ENCODE data around the gene DLGAP1. TPM values are rescaled to one million over a fixed set of nuclear protein-coding genes. Genes with fewer than 3 reads are reported as not detected.

DLGAP1 gene
- total RNA-seq, 4 donors from 2014 or later = 2.0 to 4.7 (median 2.1) TPM; not detected in 1

DNA sequence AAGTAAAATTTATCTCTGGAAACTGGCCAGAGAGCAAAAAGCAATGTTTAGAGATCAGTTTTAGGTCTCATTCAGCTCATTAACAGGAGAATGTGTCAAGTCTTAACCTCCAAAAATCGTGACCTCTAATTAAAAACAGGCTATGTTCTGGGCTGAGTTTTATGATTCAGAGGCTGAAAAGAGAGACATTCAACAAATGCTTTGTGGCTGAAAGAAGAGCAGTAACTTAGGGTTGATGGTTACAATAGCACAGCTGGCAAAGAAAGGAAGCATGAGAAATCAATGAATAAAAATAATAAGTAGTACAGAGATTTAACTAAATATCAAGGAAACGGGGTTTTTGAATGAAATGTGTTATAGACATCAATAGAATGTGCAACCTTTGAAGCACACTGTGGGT is 992.1 kb downstream of the DLGAP1 start:
- Histone ChIP-seq H3K4me1 (peaks cover 22% of the 10 kb centered on the region), H3K27ac (no peak overlapping the region), H3K36me3 (peaks cover 24% of the 10 kb centered on the region), H3K4me3 (no peak overlapping the region), H3K9me3 (no peaks in the 10 kb centered on the region), H3K27me3 (no peaks in the 10 kb centered on the region)
- TF ChIP-seq POLR2A (IDR thresholded peaks at IDR 0.05) (no peak), EP300 (IDR thresholded peaks at IDR 0.05) (no peak), POLR2AphosphoS5 (IDR thresholded peaks at IDR 0.05) (no peak), CTCF (IDR thresholded peaks at IDR 0.05) (no peak)
- no peak for DNase-seq (ENCODE audit: low spot score in 2 of 2)
- WGBS = 56% methylated on average over 2 of the region's 2 CpGs

DNA sequence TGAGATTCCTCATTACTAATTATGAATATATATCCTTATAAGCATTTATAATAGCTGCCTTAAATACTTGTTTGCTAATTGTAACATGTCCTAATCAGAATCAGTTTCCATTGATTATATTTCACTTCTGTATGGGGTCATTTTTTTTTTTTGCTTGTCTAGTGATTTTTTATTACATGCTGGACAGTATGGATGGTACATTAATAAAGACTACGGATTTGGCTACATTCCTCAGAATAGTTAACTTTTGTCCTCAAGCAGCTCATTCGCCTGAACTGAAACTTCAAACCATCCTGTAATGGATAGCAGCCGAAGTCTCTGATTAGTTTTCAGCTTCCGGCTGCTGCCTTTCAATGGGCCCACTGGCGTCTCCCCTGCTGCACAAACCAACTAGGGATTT is 993.4 kb downstream of the DLGAP1 start:
- H3K4me3 ChIP-seq = no peak overlapping the region
- H3K27me3 ChIP-seq = no peaks in the 10 kb centered on the region
- peaks cover 37% of the 10 kb centered on the region for H3K36me3 ChIP-seq
- 97% methylated on average over 5 of the region's 5 CpGs for WGBS
- H3K9me3 ChIP-seq = no peaks in the 10 kb centered on the region
- H3K27ac ChIP-seq = no peak overlapping the region
- TF ChIP-seq CTCF (IDR thresholded peaks at IDR 0.05) (no peak), EP300 (IDR thresholded peaks at IDR 0.05) (no peak), POLR2A (IDR thresholded peaks at IDR 0.05) (no peak), POLR2AphosphoS5 (IDR thresholded peaks at IDR 0.05) (no peak)
- DNase-seq (ENCODE audit: low spot score in 2 of 2) = no peak
- H3K4me1 ChIP-seq = peaks cover 28% of the 10 kb centered on the region

DNA sequence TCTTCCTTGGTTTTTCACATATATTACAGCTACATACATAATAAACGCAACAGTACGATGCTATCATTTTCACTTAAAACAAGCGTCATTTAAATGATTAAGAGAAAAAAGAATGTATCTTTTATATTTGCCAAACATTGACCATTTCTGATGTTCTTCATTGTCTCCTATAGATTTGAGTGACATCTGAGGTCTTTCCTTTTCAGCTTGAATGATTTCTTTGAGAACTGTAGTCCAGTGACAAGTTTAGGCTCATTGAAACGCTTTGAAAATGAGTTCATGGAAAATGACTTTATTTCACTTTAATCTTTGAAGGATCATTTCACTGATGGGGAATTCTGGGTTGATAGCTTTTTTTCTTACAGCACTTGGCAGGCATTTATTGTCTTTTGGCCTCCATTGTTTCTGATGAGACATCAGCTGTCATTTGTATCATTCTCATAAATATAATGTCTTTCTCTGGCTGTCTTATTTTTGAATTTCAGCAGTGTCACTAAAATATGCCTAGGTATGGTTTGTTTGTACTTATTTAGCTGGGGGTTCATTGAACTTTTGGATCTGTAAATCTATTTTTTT is 994.2 kb downstream of the DLGAP1 start:
- Histone ChIP-seq H3K36me3 (peaks cover 45% of the 10 kb centered on the region), H3K4me1 (peaks cover 31% of the 10 kb centered on the region), H3K9me3 (no peaks in the 10 kb centered on the region), H3K4me3 (no peak overlapping the region), H3K27ac (no peak overlapping the region), H3K27me3 (no peaks in the 10 kb centered on the region)
- DNase-seq (ENCODE audit: low spot score in 2 of 2) = no peak
- WGBS = 82% methylated on average over 4 of the region's 4 CpGs
- TF ChIP-seq EP300 (IDR thresholded peaks at IDR 0.05) (no peak), POLR2AphosphoS5 (IDR thresholded peaks at IDR 0.05) (no peak), POLR2A (IDR thresholded peaks at IDR 0.05) (no peak), CTCF (IDR thresholded peaks at IDR 0.05) (no peak)

DNA sequence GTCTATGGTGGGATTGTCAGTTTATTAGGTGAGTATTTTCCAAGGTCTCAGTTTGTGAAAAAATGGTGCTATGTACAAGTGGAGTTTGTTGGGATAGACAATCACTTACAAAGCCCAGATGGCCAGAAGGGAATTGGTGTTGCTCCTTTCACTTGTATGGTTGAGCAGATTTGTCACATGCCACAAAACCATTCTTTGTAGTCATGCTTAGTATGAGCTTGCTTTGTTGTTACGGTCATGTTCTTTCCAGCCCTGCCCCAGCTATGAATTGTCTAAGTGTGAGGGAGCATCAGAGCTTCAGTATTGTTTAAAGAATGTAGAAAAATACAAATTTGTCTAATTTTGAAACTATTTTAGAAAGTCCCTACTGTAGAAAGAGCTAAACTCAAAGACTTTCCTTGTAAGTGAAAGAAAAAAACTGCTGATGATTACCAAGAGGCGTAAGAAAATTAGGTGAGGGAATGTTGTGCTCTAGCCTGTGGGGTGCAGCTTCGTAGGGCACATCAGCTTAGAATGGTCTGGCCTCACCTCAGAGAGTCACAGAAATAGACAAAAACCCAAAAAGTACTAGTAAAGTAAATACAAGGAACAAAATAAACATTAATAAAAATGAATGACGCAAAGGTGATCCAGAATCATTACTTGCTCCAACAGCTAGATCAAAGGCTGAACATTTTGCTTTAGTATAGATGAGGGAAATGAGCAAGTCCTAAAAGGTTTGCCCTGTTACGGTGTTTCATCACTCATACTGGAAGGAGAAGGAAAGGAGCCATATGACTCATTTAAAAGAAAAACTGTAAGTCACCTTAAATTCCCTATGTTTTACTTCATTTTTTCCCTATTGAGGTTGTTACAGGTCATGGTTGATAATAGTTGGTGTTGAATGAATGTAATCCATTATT is 995.9 kb downstream of the DLGAP1 start:
- 72% methylated on average over 5 of the region's 5 CpGs for WGBS
- no peak for TF ChIP-seq EP300 (IDR thresholded peaks at IDR 0.05)
- TF ChIP-seq POLR2AphosphoS5 (IDR thresholded peaks at IDR 0.05) = no peak
- no peak for TF ChIP-seq POLR2A (IDR thresholded peaks at IDR 0.05)
- no peak for TF ChIP-seq CTCF (IDR thresholded peaks at IDR 0.05)

DNA sequence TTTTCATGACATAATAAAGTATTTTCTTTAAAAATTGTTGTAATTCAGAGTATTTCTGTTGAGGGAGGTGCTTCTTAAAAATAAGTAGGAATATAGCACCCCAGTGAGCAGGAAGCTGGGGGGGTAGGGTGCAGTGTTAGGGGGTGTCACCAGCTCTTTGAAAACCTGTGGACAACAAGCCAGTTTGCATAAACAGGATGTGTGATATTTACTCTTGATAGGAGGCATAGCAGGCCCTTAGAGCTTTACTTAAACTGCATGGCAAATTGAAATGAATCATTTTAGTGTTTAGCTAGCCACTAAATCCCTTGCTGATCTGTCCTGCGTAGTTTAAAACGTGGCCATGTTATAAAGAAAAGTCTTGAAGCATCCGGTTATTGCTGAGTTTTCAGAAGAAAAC is 996.7 kb downstream of the DLGAP1 start:
- no peaks in the 10 kb centered on the region for H3K9me3 ChIP-seq
- peaks cover 46% of the 10 kb centered on the region for H3K36me3 ChIP-seq
- TF ChIP-seq CTCF (IDR thresholded peaks at IDR 0.05) (no peak), EP300 (IDR thresholded peaks at IDR 0.05) (no peak), POLR2A (IDR thresholded peaks at IDR 0.05) (no peak), POLR2AphosphoS5 (IDR thresholded peaks at IDR 0.05) (no peak)
- H3K4me1 ChIP-seq = peaks cover 56% of the 10 kb centered on the region
- 71% methylated on average over 3 of the region's 3 CpGs for WGBS
- H3K4me3 ChIP-seq = no peak overlapping the region
- H3K27me3 ChIP-seq = no peaks in the 10 kb centered on the region
- H3K27ac ChIP-seq = peak overlapping the region; percentile 24
- DNase-seq (ENCODE audit: low spot score in 2 of 2) = no peak

More for the DNA sequence above, 995.9 kb downstream of the DLGAP1 start:
- DNase-seq (ENCODE audit: low spot score in 2 of 2) = no peak
- Histone ChIP-seq H3K27me3 (no peaks in the 10 kb centered on the region), H3K9me3 (no peaks in the 10 kb centered on the region), H3K4me3 (no peak overlapping the region), H3K36me3 (peaks cover 46% of the 10 kb centered on the region), H3K4me1 (peaks cover 48% of the 10 kb centered on the region), H3K27ac (peak overlapping the region; percentile 38)
